GM12873 (cell line): ENCODE results near the gene IQCN.

Experiments
- TF ChIP-seq, protein P1 (sequence below): IDR thresholded peaks from 2 replicates; pipeline ENCODE4 v1.5.1; 2012; ENCODE audit warnings: low read depth, mild to moderate bottlenecking, moderate library complexity, low read length, control low read depth; ENCODE audit not compliant: insufficient read depth; ENCODE audit errors: missing control alignments

Gene IQCN

DNA sequence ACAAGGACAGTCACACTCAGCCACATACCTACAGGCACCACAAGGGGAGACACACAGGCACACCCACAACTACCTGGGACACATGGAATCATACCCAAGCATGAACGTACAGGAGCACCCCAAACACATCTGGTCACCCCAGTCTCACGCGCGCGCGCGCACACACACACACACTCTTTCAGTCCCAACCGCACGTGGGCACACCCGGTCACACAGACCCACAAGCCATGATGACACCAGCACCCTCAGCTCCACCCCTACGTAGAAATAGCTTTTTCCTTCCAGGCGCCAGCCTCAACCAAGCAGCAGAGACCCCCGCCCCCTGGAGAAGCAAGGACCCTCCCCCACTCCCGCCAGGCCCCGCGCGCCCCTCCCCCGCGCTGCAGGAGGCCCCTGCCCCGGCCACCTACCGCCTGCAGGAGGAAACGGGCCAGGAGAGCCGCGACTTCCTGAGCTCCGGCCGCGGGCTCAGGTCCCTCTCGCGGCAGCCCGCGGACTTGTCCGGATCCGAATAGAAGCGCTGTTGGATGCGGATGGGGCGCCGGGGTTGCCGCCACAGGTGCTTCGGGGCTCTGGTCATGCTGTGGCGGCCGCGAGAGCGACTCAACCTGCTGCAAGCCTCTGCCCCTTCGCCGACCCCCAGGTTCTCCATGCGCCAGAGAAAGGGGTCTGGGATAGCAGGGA lies 41.6 kb downstream of the IQCN start:
- TF ChIP-seq, protein P1, sequence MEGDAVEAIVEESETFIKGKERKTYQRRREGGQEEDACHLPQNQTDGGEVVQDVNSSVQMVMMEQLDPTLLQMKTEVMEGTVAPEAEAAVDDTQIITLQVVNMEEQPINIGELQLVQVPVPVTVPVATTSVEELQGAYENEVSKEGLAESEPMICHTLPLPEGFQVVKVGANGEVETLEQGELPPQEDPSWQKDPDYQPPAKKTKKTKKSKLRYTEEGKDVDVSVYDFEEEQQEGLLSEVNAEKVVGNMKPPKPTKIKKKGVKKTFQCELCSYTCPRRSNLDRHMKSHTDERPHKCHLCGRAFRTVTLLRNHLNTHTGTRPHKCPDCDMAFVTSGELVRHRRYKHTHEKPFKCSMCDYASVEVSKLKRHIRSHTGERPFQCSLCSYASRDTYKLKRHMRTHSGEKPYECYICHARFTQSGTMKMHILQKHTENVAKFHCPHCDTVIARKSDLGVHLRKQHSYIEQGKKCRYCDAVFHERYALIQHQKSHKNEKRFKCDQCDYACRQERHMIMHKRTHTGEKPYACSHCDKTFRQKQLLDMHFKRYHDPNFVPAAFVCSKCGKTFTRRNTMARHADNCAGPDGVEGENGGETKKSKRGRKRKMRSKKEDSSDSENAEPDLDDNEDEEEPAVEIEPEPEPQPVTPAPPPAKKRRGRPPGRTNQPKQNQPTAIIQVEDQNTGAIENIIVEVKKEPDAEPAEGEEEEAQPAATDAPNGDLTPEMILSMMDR: no peak

GRCh38 chr19:18231775-18232174 lies 42.5 kb downstream of the IQCN start:
- TF ChIP-seq, protein P1: no peak

DNA sequence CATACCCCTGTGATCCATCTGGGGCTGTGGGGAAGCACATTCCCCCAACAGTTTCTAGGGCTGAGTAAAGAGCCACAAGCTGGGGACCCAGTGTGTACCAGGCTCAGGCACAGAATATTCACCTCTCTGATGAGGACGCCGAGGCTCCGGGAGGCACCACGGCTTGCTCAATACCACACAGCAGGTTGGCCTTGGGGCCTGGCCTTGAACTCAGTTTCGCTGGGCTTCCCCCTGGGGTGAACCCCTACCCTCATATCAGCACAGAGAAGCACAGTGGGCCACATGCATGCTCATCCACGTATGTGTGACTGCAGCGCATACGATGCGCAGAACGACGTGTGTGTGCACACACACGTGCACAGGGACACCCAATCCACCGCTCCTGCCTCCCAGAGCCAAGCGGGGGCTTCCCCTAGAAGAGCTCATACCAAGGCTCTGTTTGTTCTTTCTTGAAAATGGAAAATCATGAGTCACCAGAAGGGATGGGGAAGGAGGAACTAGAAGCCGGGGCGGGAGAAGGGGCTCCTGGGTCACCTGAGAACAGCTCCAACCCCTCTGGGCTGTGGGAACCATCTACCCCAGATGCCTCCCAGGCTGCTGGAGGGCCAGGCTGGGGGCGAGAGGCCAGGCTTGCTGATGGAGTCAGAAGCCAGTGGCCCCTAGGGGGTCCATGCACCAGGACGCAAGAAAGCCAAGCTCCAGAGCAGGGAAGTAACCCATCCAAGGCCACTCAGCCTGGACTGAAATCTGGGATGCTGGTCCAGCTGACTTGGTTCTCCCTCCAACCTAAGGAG lies 43.1 kb downstream of the IQCN start:
- TF ChIP-seq, protein P1: no peak

DNA sequence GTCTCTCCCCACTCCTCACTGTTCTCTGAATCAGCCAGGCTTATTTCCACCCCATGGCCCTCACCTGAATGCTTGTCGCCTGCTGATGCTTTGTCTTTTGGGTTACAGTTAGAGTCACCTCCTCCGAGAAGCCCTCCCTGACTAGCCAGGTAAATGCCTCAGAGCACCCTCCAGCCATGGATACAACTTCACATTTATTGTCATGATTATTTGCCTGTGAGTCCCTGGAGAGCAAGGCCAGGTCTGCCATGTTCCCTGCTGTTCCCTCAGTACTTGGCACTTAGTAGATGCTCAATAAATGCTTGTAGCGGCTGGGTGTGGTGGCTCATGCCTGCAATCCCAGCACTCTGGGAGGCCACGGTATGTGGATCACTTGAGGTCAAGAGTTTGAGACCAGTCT lies 44.3 kb downstream of the IQCN start:
- TF ChIP-seq, protein P1: no peak

GRCh38 chr19:18229474-18229873 lies 44.8 kb downstream of the IQCN start:
- TF ChIP-seq, protein P1: peak; percentile 70

- TF ChIP-seq, protein P1: no peak
Observed at GRCh38 chr19:18227781-18228271, 46.4 kb downstream of the IQCN start.
